Mesenchymal stem cell (in vitro differentiated cells and primary cell): ENCODE measurements around the gene ZNF846.
"Not testable (repeated sequence)": the region's sequence is repeated elsewhere in the genome, so short reads cannot be mapped to it uniquely, and the experiment has no call there.

Source experiments
- DNase-seq: peaks from one replicate; pipeline ENCODE4 v3.0.0-alpha.2; 2013
- H2AFZ ChIP-seq: one replicate; pipeline ENCODE4 v1.6.1; 2013; ENCODE audit warnings: low read depth, mild to moderate bottlenecking, control low read depth, inconsistent platforms, low read length, moderate library complexity
- H2AK5ac ChIP-seq: 2 replicates; pipeline ENCODE4 v1.6.1; 2013; ENCODE audit warnings: low read length, moderate library complexity, mild to moderate bottlenecking, inconsistent platforms; ENCODE audit not compliant: severe bottlenecking
- H2BK120ac ChIP-seq: one replicate; pipeline ENCODE4 v1.6.1; 2013; ENCODE audit warnings: low read depth, mild to moderate bottlenecking, inconsistent platforms, low read length, moderate library complexity
- H2BK12ac ChIP-seq, 2 experiments: one replicate each; pipeline ENCODE4 v1.6.1; 2013; ENCODE audit warnings: inconsistent platforms in 2 of 2, low read length in 2 of 2, mild to moderate bottlenecking in 2 of 2, moderate library complexity in 2 of 2, control low read depth in 1 of 2
- H2BK15ac ChIP-seq: one replicate; pipeline ENCODE4 v1.6.1; 2013; ENCODE audit warnings: mild to moderate bottlenecking, low read depth, inconsistent platforms; ENCODE audit not compliant: poor library complexity, severe bottlenecking
- H2BK5ac ChIP-seq: 2 replicates; pipeline ENCODE4 v1.6.1; 2013; ENCODE audit warnings: low read depth, mild to moderate bottlenecking, low read length, control low read depth, inconsistent platforms; ENCODE audit not compliant: poor library complexity, severe bottlenecking
- H3K14ac ChIP-seq, 2 experiments: one replicate each; pipeline ENCODE4 v1.6.1; 2013; ENCODE audit warnings: inconsistent platforms in 2 of 2, low read length in 2 of 2, control low read depth in 1 of 2, mild to moderate bottlenecking in 1 of 2, moderate library complexity in 1 of 2
- H3K18ac ChIP-seq, 2 experiments: one replicate each; pipeline ENCODE4 v1.6.1; 2013; ENCODE audit warnings: inconsistent platforms in 2 of 2, low read length in 2 of 2, control low read depth in 1 of 2, low read depth in 1 of 2, mild to moderate bottlenecking in 1 of 2
- H3K23ac ChIP-seq, 2 experiments: one replicate each; pipeline ENCODE4 v1.6.1; 2013; ENCODE audit warnings: inconsistent platforms in 2 of 2, low read length in 2 of 2, mild to moderate bottlenecking in 2 of 2, moderate library complexity in 2 of 2, control low read depth in 1 of 2
- H3K27ac ChIP-seq: 2 replicates; pipeline ENCODE4 v1.5.1; 2013; ENCODE audit warnings: mild to moderate bottlenecking, moderate library complexity, low read length, control low read depth, inconsistent platforms; ENCODE audit not compliant: poor library complexity, severe bottlenecking
- H3K27me3 ChIP-seq, 2 experiments: 2 replicates each; pipeline versions ENCODE4 v1.6.1 to v1.7.0; 2013; ENCODE audit warnings: low read length in 2 of 2, mild to moderate bottlenecking in 2 of 2, moderate library complexity in 2 of 2, control low read depth in 1 of 2, inconsistent platforms in 1 of 2; ENCODE audit not compliant: control insufficient read depth in 1 of 2, insufficient read depth in 1 of 2
- H3K36me3 ChIP-seq, 2 experiments: 2 replicates each; pipeline versions ENCODE4 v1.6.1 to v1.7.0; 2013; ENCODE audit warnings: low read length in 2 of 2, control low read depth in 1 of 2, inconsistent platforms in 1 of 2, low read depth in 1 of 2, mild to moderate bottlenecking in 1 of 2; ENCODE audit not compliant: insufficient read depth in 2 of 2, control insufficient read depth in 1 of 2
- H3K4ac ChIP-seq, 2 experiments: one replicate each; pipeline ENCODE4 v1.6.1; 2013; ENCODE audit warnings: inconsistent platforms in 2 of 2, low read length in 2 of 2, mild to moderate bottlenecking in 2 of 2, moderate library complexity in 2 of 2, control low read depth in 1 of 2, low read depth in 1 of 2
- H3K4me1 ChIP-seq: 2 replicates; pipeline ENCODE4 v1.6.1; 2013; ENCODE audit warnings: low read depth, low read length, control low read depth; ENCODE audit not compliant: control insufficient read depth, insufficient read depth
- H3K4me2 ChIP-seq: 2 replicates; pipeline ENCODE4 v1.6.1; 2013; ENCODE audit warnings: low read length, mild to moderate bottlenecking, inconsistent platforms; ENCODE audit not compliant: poor library complexity, severe bottlenecking
- H3K4me3 ChIP-seq, 2 experiments: 2 replicates each; pipeline versions ENCODE4 v1.5.1 to v1.7.0; 2013; ENCODE audit warnings: low read length in 2 of 2, mild to moderate bottlenecking in 2 of 2, control low read depth in 1 of 2, low read depth in 1 of 2; ENCODE audit not compliant: insufficient read depth in 1 of 2
- H3K79me1 ChIP-seq: replicated peaks from 2 replicates; pipeline ENCODE4 v1.6.1; 2013; ENCODE audit warnings: mild to moderate bottlenecking, control low read depth, low read length, inconsistent platforms; ENCODE audit not compliant: poor library complexity, severe bottlenecking
- H3K9ac ChIP-seq: 2 replicates; pipeline ENCODE4 v1.7.0; 2013; ENCODE audit warnings: mild to moderate bottlenecking, low read length, moderate library complexity
- H3K9me3 ChIP-seq: 2 replicates; pipeline ENCODE4 v1.7.0; 2013; ENCODE audit warnings: mild to moderate bottlenecking, low read length; ENCODE audit not compliant: control insufficient read depth
- H4K8ac ChIP-seq: one replicate; pipeline ENCODE4 v1.6.1; 2013; ENCODE audit warnings: inconsistent platforms, mild to moderate bottlenecking, low read length, moderate library complexity
- H4K91ac ChIP-seq: one replicate; pipeline ENCODE4 v1.6.1; 2013; ENCODE audit warnings: mild to moderate bottlenecking, low read length, inconsistent platforms
- WGBS: methylation state at CpG from one replicate; pipeline ENCODE4 v1.1.7; 2013; ENCODE audit warnings: mixed read lengths; 5-methylcytosine and 5-hydroxymethylcytosine counted together

Gene ZNF846

GRCh38 chr19:9788604-9789003 lies 20.1 kb upstream of the ZNF846 start:
- H3K18ac ChIP-seq, H3K23ac ChIP-seq, H3K4me3 ChIP-seq, H2AK5ac ChIP-seq, H3K4me2 ChIP-seq, H3K27me3 ChIP-seq, H3K36me3 ChIP-seq, H3K9me3 ChIP-seq, DNase-seq, H2BK120ac ChIP-seq, H3K79me1 ChIP-seq, H4K91ac ChIP-seq, H2AFZ ChIP-seq, H3K27ac ChIP-seq, H3K14ac ChIP-seq, H3K9ac ChIP-seq, H2BK15ac ChIP-seq, H3K4ac ChIP-seq, H2BK5ac ChIP-seq, H2BK12ac ChIP-seq, H4K8ac ChIP-seq: not testable (repeated sequence)
- peaks cover 12% of the 10 kb centered on the region for H3K4me1 ChIP-seq
- 96% methylated on average over 12 of the region's 13 CpGs for WGBS

GRCh38 chr19:9786819-9787218 lies 18.3 kb upstream of the ZNF846 start:
- no peak overlapping the region for H2AK5ac ChIP-seq
- H3K36me3 ChIP-seq, result peaks cover 0 to 4% of the 10 kb centered on the region in 2 experiments
- H4K91ac ChIP-seq, result no peak overlapping the region
- no peak overlapping the region for H3K23ac ChIP-seq
- H4K8ac ChIP-seq, result no peak overlapping the region
- no peak overlapping the region for H3K4me2 ChIP-seq
- no peak overlapping the region for H3K27ac ChIP-seq
- no peak overlapping the region for H3K14ac ChIP-seq
- no peak for DNase-seq
- no peak overlapping the region for H2BK15ac ChIP-seq
- H2BK120ac ChIP-seq, result no peak overlapping the region
- no peak overlapping the region for H3K4me3 ChIP-seq
- WGBS, result 98% methylated on average over 8 of the region's 8 CpGs
- no peaks in the 10 kb centered on the region for H3K9me3 ChIP-seq
- peak overlapping the region; percentile 1 to 2 for H2BK12ac ChIP-seq
- no peak overlapping the region for H3K18ac ChIP-seq
- no peaks in the 10 kb centered on the region for H3K27me3 ChIP-seq
- peaks cover 19% of the 10 kb centered on the region for H3K4me1 ChIP-seq
- peaks cover 9% of the 10 kb centered on the region for H3K79me1 ChIP-seq
- H3K4ac ChIP-seq, result no peak overlapping the region
- no peak overlapping the region for H3K9ac ChIP-seq
- no peak overlapping the region for H2BK5ac ChIP-seq
- peak overlapping the region; percentile 8 for H2AFZ ChIP-seq

GRCh38 chr19:9786342-9786741 lies 17.8 kb upstream of the ZNF846 start:
- Histone ChIP-seq H3K4ac (no peak overlapping the region), H4K8ac (peak overlapping the region; percentile 68), H4K91ac (peak overlapping the region; percentile 62), H3K23ac (no peak overlapping the region), H2BK12ac (peak overlapping the region; percentile 2 to 54), H3K9me3 (no peaks in the 10 kb centered on the region), H3K27ac (peak overlapping the region; percentile 100), H3K14ac (no peak overlapping the region), H2BK15ac (peak overlapping the region; percentile 31), H3K4me2 (no peak overlapping the region), H2BK120ac (no peak overlapping the region), H3K9ac (peak overlapping the region; percentile 91), H3K36me3 (peaks cover 0 to 4% of the 10 kb centered on the region in 2 experiments), H2AK5ac (peak overlapping the region; percentile 61), H2BK5ac (no peak overlapping the region), H3K4me3 (peak overlapping the region in 1 of 2 experiments; percentile 86), H3K79me1 (peaks cover 9% of the 10 kb centered on the region), H3K4me1 (peaks cover 18% of the 10 kb centered on the region), H3K27me3 (no peaks in the 10 kb centered on the region), H3K18ac (peak overlapping the region; percentile 6 to 64), H2AFZ (peak overlapping the region; percentile 8)
- 66% methylated on average over 9 of the region's 9 CpGs for WGBS
- no peak for DNase-seq

- peak overlapping the region; percentile 86 to 99 for H2BK12ac ChIP-seq
- peak overlapping the region; percentile 99 for H4K91ac ChIP-seq
- peak overlapping the region; percentile 97 to 98 for H3K4ac ChIP-seq
- H2BK5ac ChIP-seq, result peak overlapping the region; percentile 98
- H2BK15ac ChIP-seq, result peak overlapping the region; percentile 99
- peaks cover 0 to 4% of the 10 kb centered on the region in 2 experiments for H3K36me3 ChIP-seq
- no peak overlapping the region for H2AK5ac ChIP-seq
- peak overlapping the region; percentile 91 for H3K9ac ChIP-seq
- H3K9me3 ChIP-seq, result no peaks in the 10 kb centered on the region
- peak overlapping the region; percentile 99 for H4K8ac ChIP-seq
- peak overlapping the region; percentile 100 for H3K27ac ChIP-seq
- H2BK120ac ChIP-seq, result peak overlapping the region; percentile 99
- H3K4me2 ChIP-seq, result peak overlapping the region; percentile 96
- H3K18ac ChIP-seq, result peak overlapping the region; percentile 98 to 100
- H2AFZ ChIP-seq, result peak overlapping the region; percentile 99
- peaks cover 18% of the 10 kb centered on the region for H3K4me1 ChIP-seq
- no peaks in the 10 kb centered on the region for H3K27me3 ChIP-seq
- peak overlapping the region in 1 of 2 experiments; percentile 59 for H3K23ac ChIP-seq
- H3K14ac ChIP-seq, result peak overlapping the region in 1 of 2 experiments; percentile 96
- peak overlapping the region; percentile 86 for H3K4me3 ChIP-seq
- DNase-seq, result peak; percentile 96
- 2% methylated on average over 59 of the region's 74 CpGs for WGBS
- H3K79me1 ChIP-seq, result peaks cover 16% of the 10 kb centered on the region
Observed at GRCh38 chr19:9785367-9786331, 17.1 kb upstream of the ZNF846 start.
